HepG2 (cell line): ENCODE data around the gene CCDC57. TPM values are rescaled to one million over a fixed set of nuclear protein-coding genes. Genes with fewer than 3 reads are reported as not detected.

Source experiments
- BCL3 ChIP-seq: sonication (generic); formaldehyde crosslinking; IDR thresholded peaks from 2 replicates; pipeline ENCODE4 v1.5.1; 2020; ENCODE audit warnings: mild to moderate bottlenecking, missing genetic modification reagents, moderate library complexity
- DNMT1 ChIP-seq: sonication (generic); formaldehyde crosslinking; IDR thresholded peaks from 2 replicates; pipeline ENCODE4 v1.5.1; 2020; ENCODE audit warnings: mild to moderate bottlenecking, missing genetic modification reagents
- GFI1 ChIP-seq: sonication (generic); formaldehyde crosslinking; IDR thresholded peaks from 2 replicates; pipeline ENCODE4 v1.5.0; 2020; ENCODE audit warnings: missing genetic modification reagents, mild to moderate bottlenecking, borderline replicate concordance
- KLF16 ChIP-seq, 2 experiments: sonication (generic) in 1 of 2; formaldehyde crosslinking in 1 of 2; IDR thresholded peaks; 2 replicates each; pipeline versions ENCODE4 v1.6.1 to v1.8.0; 2016 to 2023; ENCODE audit warnings: missing genetic modification reagents in 2 of 2, missing compliant biosample characterization in 1 of 2
- RFX3 ChIP-seq: IDR thresholded peaks from 2 replicates; pipeline ENCODE4 v1.6.1; 2016; ENCODE audit warnings: missing biosample characterization, missing genetic modification reagents
- RXRA ChIP-seq: sonication (generic); formaldehyde crosslinking; IDR thresholded peaks from 2 replicates; pipeline ENCODE4 v1.5.1; 2020; ENCODE audit warnings: missing genetic modification reagents
- SALL1 ChIP-seq: sonication (generic); formaldehyde crosslinking; IDR thresholded peaks from 2 replicates; pipeline ENCODE4 v1.8.0; 2022; ENCODE audit warnings: mild to moderate bottlenecking, missing genetic modification reagents
- TBX3 ChIP-seq: fragments of 450-650 bp; IDR thresholded peaks from 2 replicates; pipeline ENCODE4 v1.6.1; 2017; ENCODE audit warnings: antibody characterized with exemption, mild to moderate bottlenecking, inconsistent platforms, borderline replicate concordance
- ZBTB26 ChIP-seq: IDR thresholded peaks from 2 replicates; pipeline ENCODE4 v1.6.1; 2016; ENCODE audit warnings: missing compliant biosample characterization, missing genetic modification reagents, borderline replicate concordance
- ZBTB8A ChIP-seq: sonication (generic); formaldehyde crosslinking; IDR thresholded peaks from 2 replicates; pipeline ENCODE4 v1.4.0; 2020; ENCODE audit warnings: mild to moderate bottlenecking, low read depth, missing genetic modification reagents, borderline replicate concordance
- ZNF138 ChIP-seq: sonication (generic); formaldehyde crosslinking; IDR thresholded peaks from 2 replicates; pipeline ENCODE4 v1.5.0; 2020; ENCODE audit warnings: mild to moderate bottlenecking, low read depth, missing genetic modification reagents
- ZNF747 ChIP-seq: sonication (generic); formaldehyde crosslinking; IDR thresholded peaks from 2 replicates; pipeline ENCODE4 v1.8.1; 2023; ENCODE audit warnings: missing genetic modification reagents, mild to moderate bottlenecking, borderline replicate concordance
- ZNF75D ChIP-seq: sonication (generic); formaldehyde crosslinking; IDR thresholded peaks from 2 replicates; pipeline ENCODE4 v1.8.1; 2023; ENCODE audit warnings: missing genetic modification reagents, mild to moderate bottlenecking, borderline replicate concordance
- ZNF761 ChIP-seq: sonication (generic); formaldehyde crosslinking; conservative IDR thresholded peaks from 2 replicates; pipeline ENCODE4 v1.4.0; 2020; ENCODE audit warnings: mild to moderate bottlenecking, missing genetic modification reagents
- polyA plus RNA-seq, 8 experiments: library from polyadenylated mRNA; depleted of rRNA in 3 of 8; stranded (reverse) in 7 of 8; unstranded in 1 of 8; fragments of >200 nt; fragmentation: Illumina TruSeq in 4 of 8; extraction: Trizol in 4 of 8; gene quantifications; 2 replicates each; pipeline versions ENCODE4 v1.2.1 to v1.2.3, GENCODE V29; 2011 to 2016; ENCODE audit warnings: low read depth in 4 of 8, missing spikeins in 1 of 8, mixed read lengths in 1 of 8; ENCODE audit not compliant: insufficient read depth in 1 of 8
- total RNA-seq, 5 experiments: library from RNA; depleted of rRNA; stranded (reverse); fragments of >200 nt; fragmentation: Illumina TruSeq; extraction: Trizol; gene quantifications; 2 replicates each; pipeline ENCODE4 v1.2.3, GENCODE V29; 2016; ENCODE audit warnings: low read depth in 1 of 5
- TF ChIP-seq, protein P1 (sequence below): sonication (generic); formaldehyde crosslinking; IDR thresholded peaks from 2 replicates; pipeline ENCODE4 v1.4.0; 2020; ENCODE audit warnings: missing genetic modification reagents
- TF ChIP-seq, protein P2 (sequence below): sonication (generic); formaldehyde crosslinking; IDR thresholded peaks from 2 replicates; pipeline ENCODE4 v1.5.1; 2020; ENCODE audit warnings: missing genetic modification reagents, mild to moderate bottlenecking, borderline replicate concordance
- TF ChIP-seq, protein P3 (sequence below): sonication (generic); formaldehyde crosslinking; IDR thresholded peaks from 2 replicates; pipeline ENCODE4 v1.8.0; 2022; ENCODE audit warnings: mild to moderate bottlenecking, missing genetic modification reagents, borderline replicate concordance
- TF ChIP-seq, protein P4 (sequence below): sonication (generic); formaldehyde crosslinking; IDR thresholded peaks from 2 replicates; pipeline ENCODE4 v1.8.0; 2022; ENCODE audit warnings: missing genetic modification reagents, mild to moderate bottlenecking, moderate library complexity, borderline replicate concordance

CCDC57 gene
- total and polyA plus RNA-seq, 2 of the 13 experiments (the other 11 are each of a cell fraction or from before 2014, with no cell fraction given): 59.3 to 59.9 TPM

DNA sequence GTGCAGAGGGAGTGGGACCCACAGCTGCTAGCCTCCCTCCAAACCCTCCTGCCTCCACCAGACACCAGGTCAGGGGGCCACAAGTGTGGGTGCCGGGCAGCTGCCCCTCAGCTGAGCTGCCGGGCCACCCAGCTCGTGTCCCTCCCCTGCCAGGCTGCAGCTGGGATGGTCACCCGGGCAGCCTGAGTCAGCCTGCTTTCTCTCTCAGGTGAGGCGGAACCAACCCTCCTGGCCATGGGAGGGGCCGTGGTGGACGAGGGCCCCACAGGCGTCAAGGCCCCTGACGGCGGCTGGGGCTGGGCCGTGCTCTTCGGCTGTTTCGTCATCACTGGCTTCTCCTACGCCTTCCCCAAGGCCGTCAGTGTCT, 23.1 kb upstream of the CCDC57 start (continued):
- TF ChIP-seq, protein P1, sequence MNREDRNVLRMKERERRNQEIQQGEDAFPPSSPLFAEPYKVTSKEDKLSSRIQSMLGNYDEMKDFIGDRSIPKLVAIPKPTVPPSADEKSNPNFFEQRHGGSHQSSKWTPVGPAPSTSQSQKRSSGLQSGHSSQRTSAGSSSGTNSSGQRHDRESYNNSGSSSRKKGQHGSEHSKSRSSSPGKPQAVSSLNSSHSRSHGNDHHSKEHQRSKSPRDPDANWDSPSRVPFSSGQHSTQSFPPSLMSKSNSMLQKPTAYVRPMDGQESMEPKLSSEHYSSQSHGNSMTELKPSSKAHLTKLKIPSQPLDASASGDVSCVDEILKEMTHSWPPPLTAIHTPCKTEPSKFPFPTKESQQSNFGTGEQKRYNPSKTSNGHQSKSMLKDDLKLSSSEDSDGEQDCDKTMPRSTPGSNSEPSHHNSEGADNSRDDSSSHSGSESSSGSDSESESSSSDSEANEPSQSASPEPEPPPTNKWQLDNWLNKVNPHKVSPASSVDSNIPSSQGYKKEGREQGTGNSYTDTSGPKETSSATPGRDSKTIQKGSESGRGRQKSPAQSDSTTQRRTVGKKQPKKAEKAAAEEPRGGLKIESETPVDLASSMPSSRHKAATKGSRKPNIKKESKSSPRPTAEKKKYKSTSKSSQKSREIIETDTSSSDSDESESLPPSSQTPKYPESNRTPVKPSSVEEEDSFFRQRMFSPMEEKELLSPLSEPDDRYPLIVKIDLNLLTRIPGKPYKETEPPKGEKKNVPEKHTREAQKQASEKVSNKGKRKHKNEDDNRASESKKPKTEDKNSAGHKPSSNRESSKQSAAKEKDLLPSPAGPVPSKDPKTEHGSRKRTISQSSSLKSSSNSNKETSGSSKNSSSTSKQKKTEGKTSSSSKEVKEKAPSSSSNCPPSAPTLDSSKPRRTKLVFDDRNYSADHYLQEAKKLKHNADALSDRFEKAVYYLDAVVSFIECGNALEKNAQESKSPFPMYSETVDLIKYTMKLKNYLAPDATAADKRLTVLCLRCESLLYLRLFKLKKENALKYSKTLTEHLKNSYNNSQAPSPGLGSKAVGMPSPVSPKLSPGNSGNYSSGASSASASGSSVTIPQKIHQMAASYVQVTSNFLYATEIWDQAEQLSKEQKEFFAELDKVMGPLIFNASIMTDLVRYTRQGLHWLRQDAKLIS (CRISPR knock-in tag): no peak
- no peak for TF ChIP-seq RXRA (CRISPR knock-in tag)
- TF ChIP-seq, protein P2, sequence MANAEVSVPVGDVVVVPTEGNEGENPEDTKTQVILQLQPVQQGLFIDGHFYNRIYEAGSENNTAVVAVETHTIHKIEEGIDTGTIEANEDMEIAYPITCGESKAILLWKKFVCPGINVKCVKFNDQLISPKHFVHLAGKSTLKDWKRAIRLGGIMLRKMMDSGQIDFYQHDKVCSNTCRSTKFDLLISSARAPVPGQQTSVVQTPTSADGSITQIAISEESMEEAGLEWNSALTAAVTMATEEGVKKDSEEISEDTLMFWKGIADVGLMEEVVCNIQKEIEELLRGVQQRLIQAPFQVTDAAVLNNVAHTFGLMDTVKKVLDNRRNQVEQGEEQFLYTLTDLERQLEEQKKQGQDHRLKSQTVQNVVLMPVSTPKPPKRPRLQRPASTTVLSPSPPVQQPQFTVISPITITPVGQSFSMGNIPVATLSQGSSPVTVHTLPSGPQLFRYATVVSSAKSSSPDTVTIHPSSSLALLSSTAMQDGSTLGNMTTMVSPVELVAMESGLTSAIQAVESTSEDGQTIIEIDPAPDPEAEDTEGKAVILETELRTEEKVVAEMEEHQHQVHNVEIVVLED: no peak
- TF ChIP-seq, protein P3, sequence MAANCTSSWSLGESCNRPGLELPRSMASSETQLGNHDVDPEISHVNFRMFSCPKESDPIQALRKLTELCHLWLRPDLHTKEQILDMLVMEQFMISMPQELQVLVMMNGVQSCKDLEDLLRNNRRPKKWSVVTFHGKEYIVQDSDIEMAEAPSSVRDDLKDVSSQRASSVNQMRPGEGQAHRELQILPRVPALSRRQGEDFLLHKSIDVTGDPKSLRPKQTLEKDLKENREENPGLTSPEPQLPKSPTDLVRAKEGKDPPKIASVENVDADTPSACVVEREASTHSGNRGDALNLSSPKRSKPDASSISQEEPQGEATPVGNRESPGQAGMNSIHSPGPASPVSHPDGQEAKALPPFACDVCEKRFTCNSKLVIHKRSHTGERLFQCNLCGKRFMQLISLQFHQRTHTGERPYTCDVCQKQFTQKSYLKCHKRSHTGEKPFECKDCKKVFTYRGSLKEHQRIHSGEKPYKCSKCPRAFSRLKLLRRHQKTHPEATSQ (CRISPR knock-in tag): no peak
- no peak for TF ChIP-seq ZNF75D (CRISPR knock-in tag)
- TF ChIP-seq, protein P4, sequence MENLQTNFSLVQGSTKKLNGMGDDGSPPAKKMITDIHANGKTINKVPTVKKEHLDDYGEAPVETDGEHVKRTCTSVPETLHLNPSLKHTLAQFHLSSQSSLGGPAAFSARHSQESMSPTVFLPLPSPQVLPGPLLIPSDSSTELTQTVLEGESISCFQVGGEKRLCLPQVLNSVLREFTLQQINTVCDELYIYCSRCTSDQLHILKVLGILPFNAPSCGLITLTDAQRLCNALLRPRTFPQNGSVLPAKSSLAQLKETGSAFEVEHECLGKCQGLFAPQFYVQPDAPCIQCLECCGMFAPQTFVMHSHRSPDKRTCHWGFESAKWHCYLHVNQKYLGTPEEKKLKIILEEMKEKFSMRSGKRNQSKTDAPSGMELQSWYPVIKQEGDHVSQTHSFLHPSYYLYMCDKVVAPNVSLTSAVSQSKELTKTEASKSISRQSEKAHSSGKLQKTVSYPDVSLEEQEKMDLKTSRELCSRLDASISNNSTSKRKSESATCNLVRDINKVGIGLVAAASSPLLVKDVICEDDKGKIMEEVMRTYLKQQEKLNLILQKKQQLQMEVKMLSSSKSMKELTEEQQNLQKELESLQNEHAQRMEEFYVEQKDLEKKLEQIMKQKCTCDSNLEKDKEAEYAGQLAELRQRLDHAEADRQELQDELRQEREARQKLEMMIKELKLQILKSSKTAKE (CRISPR knock-in tag): peak; percentile 14; the same call in 1 of the 2 replicates
- no peak for TF ChIP-seq ZBTB8A (CRISPR knock-in tag)
- TF ChIP-seq ZBTB26 (CRISPR knock-in tag): no peak
- no peak for TF ChIP-seq SALL1
- TF ChIP-seq DNMT1 (CRISPR knock-in tag): peak; percentile 20; the same call in 1 of the 2 replicates
- no peak for TF ChIP-seq BCL3 (CRISPR knock-in tag)
- TF ChIP-seq GFI1 (CRISPR knock-in tag): no peak
- TF ChIP-seq ZNF138 (CRISPR knock-in tag): no peak
- no peak for TF ChIP-seq RFX3 (CRISPR knock-in tag)
- no peak; the same call in 1 of the 2 replicates for TF ChIP-seq ZNF761 (CRISPR knock-in tag)
- no peak for TF ChIP-seq ZNF747 (CRISPR knock-in tag)
- TF ChIP-seq TBX3: no peak
- peak in 1 of 2 experiments; percentile 15; a peak in 1 of 4 replicates for TF ChIP-seq KLF16 (CRISPR knock-in tag; IDR thresholded peaks at IDR 0.05)
